Umbilical cord (tissue), 2 donors: ENCODE data around the gene SAMD4A. TPM values are rescaled to one million over a fixed set of nuclear protein-coding genes. Genes with fewer than 3 reads are reported as not detected.

ENCODE experiments used
- DNase-seq: peaks from one replicate; pipeline ENCODE4 v3.0.0-alpha.2; 2015; ENCODE audit warnings: low spot score
- total RNA-seq: library from RNA; depleted of rRNA; stranded (reverse); fragments of >200 nt; gene quantifications from one replicate; pipeline ENCODE4 v1.2.3, GENCODE V29; 2014; ENCODE audit warnings: low replicate concordance; ENCODE audit not compliant: insufficient read depth

The SAMD4A gene
- total RNA-seq, 1 donor from 2014 or later = 138 TPM

DNA sequence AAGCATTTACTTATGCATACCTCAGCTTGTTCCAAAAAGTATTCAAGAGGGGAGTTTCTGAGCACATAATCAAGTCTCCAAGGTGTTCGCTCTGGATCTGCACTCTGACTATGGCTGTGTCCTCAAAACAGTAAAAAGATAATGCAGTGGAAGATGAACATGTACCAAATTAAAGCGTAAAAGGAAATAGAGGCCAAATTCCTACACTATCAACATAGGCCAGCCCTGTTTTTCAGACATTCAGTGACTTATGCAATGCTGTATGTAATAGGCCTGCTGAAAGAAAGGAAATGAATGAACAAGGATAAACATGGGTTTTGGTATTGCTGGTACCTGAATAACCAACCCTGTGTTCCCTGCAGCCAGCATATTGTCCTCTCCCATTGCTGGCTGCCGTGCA, 115.7 kb downstream of the SAMD4A start:
- peak; percentile 64 for DNase-seq

DNA sequence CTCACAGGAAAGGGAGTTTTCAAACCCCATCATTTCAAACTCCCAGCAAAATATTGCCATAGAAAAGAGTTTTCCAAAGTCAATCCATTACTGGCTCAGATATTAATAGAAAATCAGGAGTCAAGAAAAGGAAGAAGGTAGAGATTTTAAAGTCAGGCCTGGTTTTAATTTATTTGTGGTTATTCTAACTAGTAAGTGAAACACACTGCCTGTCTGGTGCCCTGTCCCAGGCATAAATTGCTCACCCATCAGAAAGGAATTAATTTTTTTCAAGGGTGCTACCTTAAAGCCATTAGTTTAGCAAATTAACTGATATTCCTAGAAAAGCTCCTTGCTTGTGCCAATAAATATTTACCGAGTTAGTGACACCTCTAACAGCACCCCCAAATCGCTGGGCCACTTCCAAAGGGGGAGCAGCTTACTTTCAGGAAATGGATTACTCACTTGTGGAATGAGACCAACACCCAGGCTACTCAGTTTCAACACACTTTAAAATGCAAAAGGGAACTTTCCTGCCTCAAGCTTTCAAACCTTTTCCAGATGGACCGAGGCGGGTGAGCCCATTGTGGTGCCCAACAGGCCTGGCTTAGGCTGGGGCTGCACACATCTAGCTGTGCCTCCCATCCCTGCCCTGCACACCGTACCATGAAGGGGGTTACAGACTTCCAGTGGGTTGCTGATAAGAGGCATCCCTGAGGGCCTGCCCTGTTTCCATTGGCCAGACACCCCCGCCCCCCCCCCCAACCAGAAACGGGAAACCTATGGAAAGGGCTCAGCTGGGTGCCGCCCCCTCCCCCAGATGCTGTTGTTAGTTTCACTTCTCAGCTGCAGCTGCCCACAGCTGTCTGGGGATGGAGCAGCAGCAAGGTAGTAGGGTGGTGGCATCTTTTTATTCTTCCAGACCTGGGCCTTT, 117.2 kb downstream of the SAMD4A start:
- peak; percentile 32 for DNase-seq

DNA sequence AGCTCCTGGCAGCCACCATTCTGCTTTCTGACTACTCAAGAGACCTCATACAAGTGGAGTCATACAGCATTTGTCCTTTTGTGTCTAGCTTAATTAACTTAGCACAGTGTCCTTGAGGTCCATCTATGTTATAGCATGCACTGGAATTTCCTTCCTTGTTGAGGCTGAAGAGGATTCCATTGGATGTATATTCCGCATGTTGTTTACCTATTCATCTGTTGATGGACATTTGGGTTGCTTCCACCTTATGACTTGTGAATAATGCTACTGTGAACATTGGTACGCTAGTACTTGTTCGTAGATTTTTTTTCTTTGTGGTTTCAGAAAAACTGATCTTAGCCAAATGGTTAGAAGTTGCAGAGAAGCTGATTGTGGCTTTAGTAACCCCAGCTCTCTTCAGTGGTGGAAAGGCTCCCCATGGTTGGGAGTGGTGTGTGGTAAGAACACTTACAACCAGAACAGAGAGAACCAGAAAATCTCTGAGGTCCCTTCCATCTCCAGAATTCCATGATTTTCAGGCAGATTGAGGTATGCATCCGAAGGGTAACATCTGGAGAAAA, 118.4 kb downstream of the SAMD4A start:
- no peak for DNase-seq

- peak; percentile 69 for DNase-seq
Measured at GRCh38 chr14:54686219-54686870, 119.4 kb downstream of the SAMD4A start.

DNA sequence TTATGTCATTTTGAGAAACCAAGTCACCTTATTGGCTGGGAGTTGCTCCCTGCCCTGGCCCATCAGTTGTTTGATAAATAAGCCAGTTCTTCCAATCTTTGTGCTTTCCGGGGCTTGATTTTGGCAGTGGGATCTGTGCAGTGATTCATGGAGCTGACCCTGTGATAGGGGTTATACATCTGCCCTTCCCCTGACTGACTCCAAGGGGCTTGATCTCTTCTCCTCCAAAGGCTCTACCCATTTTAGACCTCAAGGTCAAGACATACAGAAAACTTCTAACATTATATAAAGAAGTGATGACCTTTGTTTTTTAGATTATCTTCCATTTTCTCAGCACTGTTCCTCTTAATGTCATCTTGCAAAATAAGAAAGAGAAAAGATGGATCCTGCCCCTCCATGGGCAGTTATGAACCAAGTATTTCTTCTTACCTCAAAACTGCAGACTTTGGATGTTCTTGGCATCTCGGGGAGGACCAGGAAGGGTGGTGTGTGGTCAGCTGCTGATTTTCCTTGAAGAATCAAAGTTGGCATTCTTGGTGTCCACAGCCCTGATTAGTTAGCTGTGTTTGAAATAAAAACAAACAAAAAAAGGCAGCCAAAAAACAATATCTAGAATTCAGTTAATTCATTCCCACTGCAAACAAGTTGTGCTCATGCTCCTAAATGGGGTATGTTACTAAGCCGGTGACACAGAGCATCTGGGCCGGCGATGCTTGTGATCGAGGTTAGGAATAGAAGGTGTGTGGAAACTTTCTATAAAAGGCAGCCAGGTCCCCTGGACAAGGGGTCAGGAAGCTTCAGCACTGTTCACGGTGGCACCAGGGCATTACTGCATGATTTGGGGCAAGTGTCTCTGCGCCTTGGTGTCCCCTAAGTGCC, 120.2 kb downstream of the SAMD4A start:
- DNase-seq = no peak

GRCh38 chr14:54687750-54688119, 120.8 kb downstream of the SAMD4A start:
- no peak for DNase-seq

GRCh38 chr14:54688229-54688628, 121.3 kb downstream of the SAMD4A start:
- DNase-seq = no peak

DNA sequence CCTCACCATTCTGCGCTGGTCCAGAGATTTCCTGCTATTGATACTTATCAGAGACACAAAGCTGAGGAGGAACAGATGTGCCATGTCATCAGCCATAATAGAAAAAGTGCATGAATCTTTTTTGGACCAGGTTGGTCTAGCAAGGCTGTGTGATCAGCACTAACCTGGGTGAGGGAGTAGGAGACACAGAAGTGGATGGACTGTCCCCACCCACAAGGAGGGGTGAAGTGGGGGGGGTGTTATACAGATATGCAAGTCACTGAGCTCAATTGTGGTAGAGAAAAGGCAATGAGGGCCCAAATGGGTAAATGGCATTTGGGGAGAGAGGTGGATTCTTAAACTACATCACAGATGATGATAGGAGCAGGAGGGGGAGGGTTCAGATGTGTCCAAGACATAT, 123.0 kb downstream of the SAMD4A start:
- DNase-seq = no peak

DNA sequence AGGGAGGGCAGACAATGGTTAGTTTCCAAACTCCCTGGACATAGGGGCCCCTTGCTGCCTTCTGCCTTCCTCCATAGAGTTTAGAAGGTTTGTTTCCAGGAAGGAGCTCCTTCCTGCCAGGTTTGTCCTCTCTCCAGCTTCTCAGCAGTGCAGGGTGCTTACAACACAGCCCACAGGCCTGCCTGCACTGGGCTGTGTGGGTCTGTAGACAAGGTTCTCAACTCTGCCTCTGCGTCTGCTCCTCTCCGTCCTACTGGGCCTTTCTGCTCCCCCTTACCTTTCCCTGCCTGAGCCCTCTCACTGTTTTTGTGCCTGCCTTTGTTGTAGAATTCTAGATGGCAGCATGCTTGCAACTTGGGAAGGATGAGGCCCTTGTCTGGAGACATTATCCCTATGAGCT, 124.0 kb downstream of the SAMD4A start:
- no peak for DNase-seq

DNA sequence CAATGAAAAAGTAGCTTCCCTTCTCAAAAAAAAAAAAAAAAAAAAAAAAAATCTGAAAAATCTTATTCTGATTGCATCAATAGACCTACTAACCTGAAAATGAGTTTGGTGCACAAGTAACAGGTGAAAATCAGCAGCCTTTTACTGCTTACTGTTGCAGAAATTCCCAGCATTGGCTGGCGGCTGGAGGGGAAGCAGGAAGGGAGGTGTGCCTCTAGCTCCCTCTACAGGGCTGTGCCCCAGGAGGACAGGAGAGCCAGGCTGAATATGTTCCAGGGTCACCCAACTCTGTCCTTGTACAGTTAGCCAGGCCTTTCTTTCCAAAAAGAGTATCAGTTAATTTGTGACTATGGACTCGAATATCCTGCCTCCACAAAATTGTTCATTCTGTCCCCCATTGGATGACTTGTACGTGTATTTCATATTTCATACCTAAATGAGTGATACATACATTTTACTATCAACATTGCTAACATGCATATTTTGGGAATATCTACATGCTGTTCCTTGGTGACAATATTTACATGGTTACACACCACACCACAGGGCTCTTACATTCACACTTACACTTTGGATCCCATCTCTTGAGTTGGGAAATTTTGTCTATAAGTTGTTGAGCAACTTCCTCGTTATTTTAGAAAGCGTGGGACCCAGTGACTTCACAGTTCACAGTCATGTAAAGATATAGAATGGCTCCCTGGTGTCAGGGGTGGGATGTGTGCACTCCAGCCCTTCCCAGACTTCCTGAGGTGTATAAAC, 124.8 kb downstream of the SAMD4A start:
- peak; percentile 80 for DNase-seq

DNA sequence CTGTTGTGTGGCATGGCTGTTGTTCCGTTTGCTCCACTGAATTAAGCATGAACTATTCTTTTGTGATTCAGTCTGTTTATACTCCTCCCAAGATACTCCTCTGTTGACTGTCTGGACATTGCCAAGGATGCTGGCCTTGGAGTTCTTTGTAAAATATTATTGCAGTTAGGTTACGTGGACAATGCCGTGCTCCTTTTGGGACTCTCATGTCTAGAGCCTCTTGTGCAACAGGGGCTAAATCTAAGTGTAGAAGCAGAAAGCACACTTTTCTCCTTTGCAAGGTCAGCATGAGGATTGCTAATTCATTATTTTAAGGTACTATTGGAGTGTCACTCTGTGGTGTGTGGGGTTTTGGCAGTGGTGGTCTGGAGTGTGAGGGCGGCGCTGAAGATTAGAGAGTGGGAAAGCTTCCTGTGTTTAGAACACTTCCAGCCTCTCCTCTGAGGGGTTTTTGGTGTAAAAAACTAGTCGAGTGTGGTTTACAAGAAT, 125.4 kb downstream of the SAMD4A start:
- no peak for DNase-seq

DNA sequence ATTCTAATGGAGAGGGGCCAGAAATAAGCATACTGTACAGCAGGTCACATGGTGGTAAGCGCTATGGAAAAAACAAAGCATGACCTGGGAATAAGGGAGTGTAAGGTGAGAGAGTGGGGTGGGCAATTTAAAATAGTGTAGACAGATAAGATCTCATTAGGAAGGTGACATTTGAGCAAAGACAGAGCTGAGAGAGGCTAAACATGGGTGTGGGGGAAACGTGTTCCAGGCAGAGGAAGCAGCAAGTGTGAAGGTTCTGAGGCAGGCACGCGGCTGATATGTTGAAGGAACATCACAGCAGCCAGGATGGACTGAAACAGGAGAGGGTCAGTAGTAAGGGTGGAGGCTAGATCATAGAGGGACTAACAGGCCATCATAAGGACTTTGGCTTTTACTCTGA, 126.8 kb downstream of the SAMD4A start:
- DNase-seq = no peak

DNA sequence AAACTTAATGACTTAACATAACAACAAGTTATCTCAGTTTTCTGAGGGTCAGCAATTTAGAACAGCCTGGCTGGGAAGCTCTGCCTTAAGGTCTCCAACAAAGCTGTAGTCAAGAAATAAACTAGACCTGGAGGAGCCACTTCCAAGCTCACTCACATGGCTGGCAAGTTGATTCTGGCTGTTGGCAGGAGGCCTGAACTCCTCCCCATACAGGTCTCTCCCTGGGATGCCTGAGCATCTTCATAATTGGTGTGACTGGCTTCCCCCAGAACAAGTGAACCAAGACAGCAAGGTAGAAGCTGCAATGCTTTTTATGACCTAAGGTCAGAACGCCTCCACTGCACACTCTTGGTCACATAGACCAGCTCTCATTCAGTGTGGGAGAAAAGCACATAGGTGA, 128.3 kb downstream of the SAMD4A start:
- no peak for DNase-seq

GRCh38 chr14:54697001-54697400, 130.1 kb downstream of the SAMD4A start:
- DNase-seq = no peak

GRCh38 chr14:54697803-54698202, 130.9 kb downstream of the SAMD4A start:
- DNase-seq = no peak

DNA sequence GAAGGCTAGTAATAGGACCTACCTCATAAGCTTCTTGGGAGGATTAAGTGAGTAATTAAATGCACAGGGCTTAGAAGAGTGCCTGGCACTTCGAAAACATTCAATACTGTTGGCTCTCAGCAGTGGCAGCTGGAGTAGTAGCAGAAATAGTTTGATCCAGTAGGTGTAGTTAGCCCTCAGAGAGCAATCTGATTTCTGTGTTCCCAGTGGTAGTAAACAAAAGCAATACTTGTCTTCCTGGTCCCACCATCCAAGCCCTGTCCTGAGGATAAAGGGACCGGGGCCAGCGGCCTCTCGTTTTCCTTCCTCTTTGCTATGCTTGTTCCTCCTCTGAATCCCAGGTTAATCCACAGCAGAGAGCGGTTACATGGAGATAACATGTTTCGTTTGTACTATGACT, 131.6 kb downstream of the SAMD4A start:
- no peak for DNase-seq

DNA sequence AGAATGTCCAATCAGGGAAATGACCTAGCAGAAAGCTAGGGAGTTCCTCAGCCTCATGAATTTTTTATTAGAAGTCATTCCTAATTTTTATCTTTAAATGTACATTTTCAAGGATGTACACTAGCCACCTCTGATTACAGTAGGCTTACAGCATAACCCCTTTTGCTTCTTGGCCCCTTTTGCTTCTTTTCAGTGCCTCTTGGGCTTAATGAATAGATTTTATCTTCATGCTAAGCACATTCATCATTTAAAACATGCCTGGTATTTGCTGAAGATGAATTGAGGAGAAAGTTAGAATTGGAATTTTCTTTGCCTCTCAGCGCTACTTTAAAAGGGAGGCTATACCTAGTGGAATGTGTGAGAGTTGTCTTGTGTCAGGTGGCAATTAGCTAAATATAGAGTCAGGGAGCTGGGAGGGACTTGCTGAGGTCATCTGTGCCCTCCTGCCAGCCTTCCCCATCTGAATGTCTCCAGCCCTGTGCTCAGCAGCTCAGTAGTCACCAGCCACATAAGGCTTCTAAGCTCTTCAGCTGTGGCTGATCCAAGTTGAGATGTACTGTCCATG, 132.1 kb downstream of the SAMD4A start:
- DNase-seq = peak; percentile 61

DNA sequence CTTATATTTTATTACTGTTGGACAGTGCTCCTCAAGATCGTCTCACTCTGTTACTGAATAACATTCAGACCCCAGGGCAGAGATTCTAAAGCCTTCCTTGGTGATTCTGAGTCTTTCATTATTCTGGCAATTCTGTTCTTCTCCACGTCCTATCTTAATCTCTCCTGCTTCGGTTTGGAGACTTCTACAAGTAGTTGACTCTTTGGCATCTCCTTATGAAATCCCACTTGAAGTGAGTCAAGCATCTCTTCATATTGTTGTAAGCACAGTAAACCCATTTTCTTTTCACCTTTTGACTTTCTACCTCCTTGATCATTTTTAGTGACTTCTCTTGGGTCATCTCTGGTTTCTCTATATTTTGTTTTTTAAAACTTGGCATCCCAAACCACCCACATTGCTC, 132.8 kb downstream of the SAMD4A start:
- no peak for DNase-seq

DNA sequence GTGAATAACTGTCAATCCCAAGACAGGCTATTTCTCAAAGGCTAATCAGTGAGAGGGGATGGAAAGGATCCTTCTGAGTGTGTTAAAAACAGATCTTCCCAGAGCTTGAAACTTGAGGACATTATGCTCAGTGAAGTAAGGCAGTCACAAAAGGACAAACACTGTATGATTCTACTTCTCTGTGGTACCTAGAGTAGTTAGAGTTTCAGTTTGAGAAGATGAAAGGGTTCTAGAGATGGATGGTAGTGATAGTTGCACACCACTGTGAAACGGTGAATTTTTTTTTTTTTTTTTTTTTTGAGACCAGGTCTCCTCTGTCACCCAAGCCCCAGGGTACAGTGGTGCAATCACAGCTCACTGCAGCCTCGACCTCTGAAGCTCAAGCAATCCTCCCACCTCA, 133.8 kb downstream of the SAMD4A start:
- DNase-seq = no peak

DNA sequence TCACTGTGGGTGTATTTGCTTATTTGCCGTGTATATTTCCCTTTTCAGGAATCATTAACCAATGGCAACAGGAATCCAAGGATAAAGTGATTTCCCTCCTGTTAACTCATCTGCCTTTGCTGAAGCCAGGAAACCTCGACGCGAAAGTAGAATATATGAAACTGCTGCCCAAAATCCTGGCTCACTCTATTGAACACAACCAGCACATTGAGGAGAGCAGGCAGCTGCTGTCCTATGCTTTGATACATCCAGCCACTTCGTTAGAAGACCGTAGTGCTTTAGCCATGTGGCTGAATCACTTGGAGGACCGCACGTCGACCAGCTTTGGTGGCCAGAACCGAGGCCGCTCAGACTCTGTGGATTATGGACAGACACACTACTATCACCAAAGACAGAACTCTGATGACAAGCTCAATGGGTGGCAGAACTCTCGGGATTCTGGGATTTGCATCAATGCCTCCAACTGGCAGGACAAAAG, 135.1 kb downstream of the SAMD4A start:
- DNase-seq = no peak
